Fibroblast of peridontal ligament (primary cell): Measurements from ENCODE around the gene SRP68.
A peak's percentile ranks its signal among the peaks of the same experiment; 100 is the strongest.

Experiments used
- DNase-seq: peaks from one replicate; pipeline ENCODE4 v3.0.0-alpha.2; 2010; ENCODE audit errors: extremely low read depth

Gene SRP68

GRCh38 chr17:75998327-75998795 lies 74.0 kb downstream of the SRP68 start:
- DNase-seq: no peak

GRCh38 chr17:75996665-75997590 lies 75.4 kb downstream of the SRP68 start:
- peak; percentile 33 for DNase-seq

GRCh38 chr17:75995385-75995925 lies 76.9 kb downstream of the SRP68 start:
- no peak for DNase-seq

GRCh38 chr17:75994802-75995370 lies 77.4 kb downstream of the SRP68 start:
- DNase-seq: no peak

GRCh38 chr17:75991396-75991795 lies 80.9 kb downstream of the SRP68 start:
- DNase-seq: no peak
